ENCODE measurements around the gene XXYLT1. TPM values are rescaled to one million over a fixed set of nuclear protein-coding genes. Genes with fewer than 3 reads are reported as not detected.
A peak's percentile ranks its signal among the peaks of the same experiment; 100 is the strongest.

XXYLT1 gene
- total and polyA plus RNA-seq, 2 of the 8 experiments (the other 6 are each of a cell fraction or from before 2014, with no cell fraction given): 18.9 to 23.8 TPM

- peak overlapping the region; percentile 25 for H4K5ac ChIP-seq (ENCODE audit: insufficient read length, low read depth, low read length)
- H2BK5ac ChIP-seq (ENCODE audit: low read depth, low read length): peak overlapping the region; percentile 39; the same call in 1 of the 2 replicates
- H3K18ac ChIP-seq (ENCODE audit: extremely low read depth, low read length): no peak overlapping the region
- H2BK120ac ChIP-seq (replicated peaks; ENCODE audit: low read depth, low read length): no peak overlapping the region
- FAIRE-seq (no peak), DNase-seq (ENCODE audit: low read depth in 1 of 2, low spot score in 2 of 2) (peak in 1 of 2 experiments; percentile 37)
- H3K4ac ChIP-seq (replicated peaks; ENCODE audit: insufficient read length, low read depth, low read length): peak overlapping the region; percentile 83
- H3K23ac ChIP-seq (ENCODE audit: insufficient read length): no peak overlapping the region
- peaks cover 7 to 41% (median 27%) of the 10 kb centered on the region in 4 experiments for H3K4me1 ChIP-seq (replicated peaks in 1 of 4; ENCODE audit: control insufficient read depth in 3 of 4, insufficient read depth in 4 of 4, low read length in 3 of 4)
- CTCF ChIA-PET (ENCODE audit: partially characterized antibody): interaction anchor here (0.6 to 3.3 kb wide), 13 partner anchors 13 to 585 kb away, joined by 3 to 13 read pairs (median 4); partner anchors contain the start of genes LSG1 and XXYLT1
- H3K23me2 ChIP-seq (ENCODE audit: low read depth, low read length): peaks cover 8% of the 10 kb centered on the region; the same call in 1 of the 2 replicates
- H3K79me1 ChIP-seq (ENCODE audit: low read depth, low read length): peaks cover 26% of the 10 kb centered on the region
- POLR2A ChIA-PET (ENCODE audit: partially characterized antibody): interaction anchor here (0.8 to 1.7 kb wide), 3 partner anchors 12 to 571 kb away, joined by 4 to 9 read pairs (median 4); partner anchors contain the start of gene FAM43A
- peaks cover 19 to 21% of the 10 kb centered on the region in 2 experiments for H4K20me1 ChIP-seq (replicated peaks in 1 of 2; ENCODE audit: control insufficient read depth in 1 of 2, insufficient read depth in 2 of 2, low read length in 2 of 2)
- no peak overlapping the region for H2BK20ac ChIP-seq (ENCODE audit: low read length)
- H3K4me2 ChIP-seq (ENCODE audit: insufficient read depth in 1 of 2, low read depth in 2 of 2, low read length in 2 of 2): no peak overlapping the region
- no peaks in the 10 kb centered on the region for H3K27me3 ChIP-seq (replicated peaks in 1 of 4; ENCODE audit: control insufficient read depth in 3 of 4, extremely low read depth in 1 of 4, insufficient read depth in 3 of 4, low read length in 3 of 4)
- no peak overlapping the region for H3K9ac ChIP-seq (replicated peaks in 1 of 4; ENCODE audit: extremely low read depth in 1 of 4, low read depth in 3 of 4, low read length in 3 of 4)
- peaks cover 0 to 77% of the 10 kb centered on the region in 2 experiments; a peak in 3 of 4 replicates for H3K79me2 ChIP-seq (ENCODE audit: control insufficient read depth in 1 of 2, insufficient read depth in 2 of 2, low read length in 2 of 2)
- peak overlapping the region; percentile 15; the same call in 1 of the 2 replicates for H2AK5ac ChIP-seq (ENCODE audit: low read depth, low read length)
- no peaks in the 10 kb centered on the region for H3K36me3 ChIP-seq (ENCODE audit: control insufficient read depth in 2 of 4, insufficient read depth in 4 of 4, low read length in 3 of 4)
- no peak for TF ChIP-seq GTF2F1 (IDR thresholded peaks at IDR 0.05; ENCODE audit: borderline replicate concordance, low read depth, low read length)
- TF ChIP-seq USF2 (IDR thresholded peaks at IDR 0.05; ENCODE audit: low read length): no peak
- H3K14ac ChIP-seq (ENCODE audit: insufficient read length): no peak overlapping the region
- no peak overlapping the region for H3K27ac ChIP-seq (ENCODE audit: low read depth, low read length)
- H3K4me3 ChIP-seq (ENCODE audit: extremely low read depth in 1 of 4, insufficient read depth in 2 of 4, low read depth in 3 of 4, low read length in 4 of 4): no peak overlapping the region
- H3K9me3 ChIP-seq (ENCODE audit: insufficient read depth in 2 of 2, low read depth in 1 of 2, low read length in 1 of 2): no peaks in the 10 kb centered on the region
- no peak overlapping the region for H4K8ac ChIP-seq (ENCODE audit: extremely low read depth, insufficient read depth, low read length)
- no peak overlapping the region for H2AFZ ChIP-seq (ENCODE audit: low read length)
- H2BK15ac ChIP-seq (ENCODE audit: low read length): no peak overlapping the region
- H3K56ac ChIP-seq (replicated peaks; ENCODE audit: insufficient read length, low read depth, low read length): no peak overlapping the region
- no peak overlapping the region for H4K91ac ChIP-seq (replicated peaks; ENCODE audit: insufficient read length, low read length)
- 89% methylated on average over 15 of the region's 16 CpGs; no CpG with 5 or more reads in 1 of the 2 experiments for WGBS, 2 experiments (ENCODE audit: extremely low coverage in 1 of 2, insufficient coverage in 1 of 2, insufficient read length in 1 of 2, insufficient replicate concordance in 2 of 2, low coverage in 1 of 2, low lambda C conversion rate in 2 of 2, missing lambda C conversion rate in 1 of 2)
- H2BK12ac ChIP-seq (ENCODE audit: low read depth, low read length): 0 out of 2 replicates have a peak overlapping the region, but pooled peaks have one; percentile 7
These were observed 13.2 kb downstream of the XXYLT1 start for GRCh38 chr3:195257454-195258448.
